Stimulated activated CD8-positive, alpha-beta memory T cell treated with anti-CD3 and anti-CD28 coated beads, Interleukin-12 subunit alpha, Interleukin-12 subunit beta, amount 100 ng/mL, for 4 hours (primary cell): ENCODE results near the gene FREM1.
A peak's percentile ranks its signal among the peaks of the same experiment; 100 is the strongest.

Source experiments
- DNase-seq: peaks from one replicate; pipeline ENCODE4 v3.0.0-alpha.2; 2020; ENCODE audit warnings: low read depth

The FREM1 gene

DNA sequence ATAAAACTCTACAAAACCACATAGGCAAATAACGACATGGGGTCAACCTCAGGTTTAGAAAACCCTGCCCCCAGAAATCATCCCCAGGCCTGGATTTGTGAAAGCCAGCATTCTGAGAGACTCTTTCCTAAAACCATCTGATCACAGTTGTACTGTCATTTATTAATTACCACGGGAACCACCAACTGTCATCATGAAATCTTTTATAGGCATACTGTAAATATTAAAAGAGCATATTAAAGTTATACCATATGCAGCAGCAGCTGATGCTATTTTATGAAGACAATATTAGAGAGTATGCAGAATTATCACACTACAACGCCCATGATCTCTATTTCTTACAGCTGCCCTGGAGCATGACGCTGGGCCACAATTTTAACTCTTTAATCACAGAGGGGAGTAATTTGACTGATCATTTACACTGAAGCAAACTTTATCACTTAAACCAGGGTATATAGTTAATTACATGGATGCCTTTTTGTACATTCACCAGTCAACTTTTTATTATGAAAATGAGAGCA lies 208.0 kb downstream of the FREM1 start:
- no peak for DNase-seq

DNA sequence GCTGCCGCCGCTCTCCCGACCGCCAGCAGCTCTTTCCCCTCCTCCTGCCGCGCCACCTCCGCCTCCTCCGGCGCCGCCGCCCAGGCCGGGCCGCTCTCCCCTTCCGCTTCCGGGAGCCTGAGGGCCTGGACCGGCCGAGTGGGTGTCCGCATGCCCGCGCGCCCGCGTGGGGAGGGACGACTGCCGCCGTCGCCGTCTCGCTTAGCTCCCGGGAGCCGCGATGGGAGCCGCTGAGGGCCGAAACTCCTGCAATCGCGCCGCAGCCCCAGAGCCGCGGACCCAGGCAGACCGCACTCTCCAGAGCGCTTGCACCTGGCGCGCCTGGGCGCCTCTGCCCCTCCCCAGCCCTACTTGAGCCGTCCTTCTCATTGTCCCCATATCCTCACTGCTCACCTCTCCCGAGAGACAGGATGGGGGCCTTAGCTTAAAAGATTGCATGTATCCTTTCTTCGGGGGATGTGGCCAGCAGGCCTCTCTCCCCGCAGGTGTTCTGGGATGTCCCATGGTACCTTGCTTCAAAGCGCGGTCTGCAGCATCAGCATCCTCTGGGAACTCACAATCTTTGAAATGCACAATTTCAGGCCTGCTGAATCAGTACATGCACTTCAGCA lies 216.9 kb downstream of the FREM1 start, which contains the start of gene ZDHHC21:
ZDHHC21 (minus strand) TSS at position 182 of the 611 bp plus-strand sequence. CDS start 19,092 bp downstream, outside the sequence.
- peak; percentile 50 for DNase-seq

DNA sequence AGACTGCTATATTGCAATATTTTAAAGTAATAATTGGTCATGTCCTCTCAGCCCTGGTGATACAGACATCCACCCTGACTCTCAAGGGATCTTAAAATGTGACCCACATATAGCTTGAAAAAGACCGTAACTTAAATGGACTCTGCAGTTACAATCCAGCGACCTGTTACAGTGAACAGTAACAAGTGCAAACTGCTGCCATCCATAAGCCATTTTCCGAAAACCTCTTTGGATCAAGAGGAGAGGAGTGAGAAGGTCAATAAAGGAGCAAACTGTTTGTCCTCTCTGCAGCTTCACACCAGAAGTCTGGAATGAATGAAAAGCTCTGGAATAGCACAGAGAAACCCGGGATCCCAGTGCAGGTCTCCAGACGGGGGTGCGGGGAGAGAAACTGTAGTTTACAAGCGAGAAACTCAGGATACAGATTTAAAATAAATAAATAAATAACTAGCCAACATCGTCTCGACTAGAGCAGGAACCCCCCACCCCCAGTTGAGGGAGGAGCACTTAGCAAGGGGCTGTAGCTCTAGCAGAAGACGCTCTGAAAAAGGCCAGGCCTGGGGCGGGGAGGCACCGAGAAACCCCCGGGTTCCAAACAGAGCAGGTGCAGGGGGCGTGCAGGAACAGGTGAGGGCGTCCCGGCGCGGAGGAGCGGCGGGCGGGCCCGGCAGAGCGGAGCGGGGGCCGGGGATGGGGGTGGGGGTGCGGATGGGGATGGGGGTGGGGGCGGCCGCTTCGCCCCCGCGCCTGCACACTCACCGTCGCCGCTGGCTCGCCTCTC lies 217.6 kb downstream of the FREM1 start:
- DNase-seq, result no peak

DNA sequence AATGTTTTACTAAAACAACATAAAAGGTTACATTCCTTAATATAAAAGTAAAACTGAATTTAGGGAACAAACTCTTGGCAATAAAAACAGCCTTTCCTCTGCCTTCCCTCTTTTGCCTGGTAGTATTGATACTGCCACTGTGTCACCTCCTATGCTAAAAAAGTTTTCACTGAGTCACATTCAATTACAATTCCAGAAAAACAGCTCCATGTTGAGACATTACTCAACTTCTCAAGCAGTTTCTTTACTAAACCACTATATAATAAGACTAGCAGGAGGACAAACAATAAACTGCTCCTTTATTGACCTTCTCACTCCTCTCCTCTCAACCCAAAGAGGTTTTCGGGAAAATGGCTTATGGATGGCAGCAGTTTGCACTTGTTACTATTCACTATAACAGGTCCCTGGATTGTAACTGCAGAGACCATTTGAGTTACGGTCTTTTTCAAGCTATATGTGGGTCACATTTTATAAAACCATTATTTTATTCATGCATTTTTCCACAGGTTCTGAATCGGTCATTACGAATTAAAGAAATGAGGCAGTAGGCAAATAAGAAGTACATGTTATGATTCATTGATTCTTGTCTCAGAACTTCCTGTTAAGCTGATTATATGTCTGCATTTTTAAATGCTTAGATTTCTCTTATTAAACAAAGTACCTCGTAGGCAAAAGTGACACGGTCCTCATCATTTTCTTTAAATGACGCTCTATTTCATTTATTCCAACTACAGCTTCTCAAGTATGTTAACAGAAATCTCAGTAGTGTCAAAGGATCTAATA lies 219.1 kb downstream of the FREM1 start:
- DNase-seq, result no peak

DNA sequence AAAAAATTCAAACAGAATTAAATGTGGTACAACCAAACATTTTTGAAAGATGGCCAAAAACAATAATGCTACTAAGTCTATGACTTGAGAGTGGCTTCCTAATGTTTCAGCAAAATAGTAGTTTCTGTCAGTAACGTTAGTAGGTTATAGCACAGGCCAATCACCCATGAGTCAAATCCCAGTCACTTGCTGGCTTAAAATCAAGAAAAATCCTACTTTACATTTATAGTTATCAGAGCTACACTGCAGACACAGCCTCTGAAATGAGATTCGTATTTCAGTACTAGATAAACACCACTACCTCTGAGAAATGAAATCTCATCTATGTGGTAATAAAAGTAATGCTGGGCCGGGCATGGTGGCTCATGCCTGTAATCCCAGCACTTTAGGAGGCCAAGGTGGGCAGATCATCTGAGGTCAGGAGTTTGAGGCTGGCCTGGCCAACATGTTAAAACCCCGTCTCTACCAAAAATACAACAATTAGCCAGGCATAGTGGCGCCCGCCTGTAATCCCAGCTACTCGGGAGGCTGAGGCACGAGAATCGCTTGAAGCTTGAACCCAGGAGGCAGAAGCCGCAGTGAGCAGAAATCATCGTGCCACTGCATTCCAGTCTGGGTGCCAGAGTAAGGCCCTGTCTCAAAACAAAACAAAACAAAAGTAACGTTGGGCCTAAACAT lies 223.0 kb downstream of the FREM1 start:
- no peak for DNase-seq

DNA sequence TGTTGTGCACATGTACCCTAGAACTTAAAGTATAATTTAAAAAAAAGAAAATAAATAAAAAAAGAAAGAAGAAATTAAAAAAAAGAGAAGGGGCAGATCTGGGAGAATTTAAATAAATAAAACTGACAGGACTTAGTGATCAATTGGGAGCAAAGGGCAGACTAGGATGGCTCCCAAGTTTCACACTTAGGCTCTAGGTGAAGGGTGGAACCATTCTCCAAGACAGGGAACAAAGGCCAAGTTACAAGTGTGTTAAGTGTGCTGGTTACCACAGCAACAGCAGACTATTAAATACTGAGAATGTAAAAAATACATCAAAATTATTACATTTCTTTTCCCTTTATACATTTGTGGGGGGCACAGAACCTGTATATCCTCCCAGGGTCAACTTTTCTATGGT lies 224.1 kb downstream of the FREM1 start:
- no peak for DNase-seq
